GM12891 (cell line): ENCODE data around the gene ZNF800.

Experiments
- DNase-seq: peaks from one replicate; pipeline ENCODE4 v3.0.0; 2011; ENCODE audit warnings: low spot score; ENCODE audit not compliant: insufficient read length
- FAIRE-seq: peaks from 2 replicates; lab custom pipeline; 2011; peaks lifted over from hg19 to GRCh38; lab: Jason Lieb, UNC
- PAX5 ChIP-seq: IDR thresholded peaks from 2 replicates; pipeline ENCODE4 v1.6.1; 2011; ENCODE audit warnings: low read length, moderate library complexity, mild to moderate bottlenecking; ENCODE audit not compliant: insufficient read depth, severe bottlenecking
- POLR2A ChIP-seq: IDR thresholded peaks from 2 replicates; pipeline ENCODE4 v1.6.1; 2011; ENCODE audit warnings: low read depth, low read length, control low read depth
- POLR2AphosphoS5 ChIP-seq: IDR thresholded peaks from 2 replicates; pipeline ENCODE4 v1.6.1; 2011; ENCODE audit warnings: low read depth, low read length, control low read depth
- POU2F2 ChIP-seq: IDR thresholded peaks from 2 replicates; pipeline ENCODE4 v1.6.1; 2011; ENCODE audit warnings: low read depth, mild to moderate bottlenecking, control low read depth, low read length, moderate library complexity
- SPI1 ChIP-seq: IDR thresholded peaks from 2 replicates; pipeline ENCODE4 v1.6.1; 2011; ENCODE audit warnings: low read depth, low read length, control low read depth
- TAF1 ChIP-seq: IDR thresholded peaks from 2 replicates; pipeline ENCODE4 v1.6.1; 2011; ENCODE audit warnings: low read depth, low read length, control low read depth

The ZNF800 gene

GRCh38 chr7:127391591-127392181 is 822 bp downstream of the ZNF800 start:
- FAIRE-seq (peak; percentile 38), DNase-seq (peak; percentile 20)
- no peak for TF ChIP-seq POU2F2
- no peak for TF ChIP-seq PAX5
- no peak for TF ChIP-seq POLR2AphosphoS5
- no peak for TF ChIP-seq TAF1
- TF ChIP-seq POLR2A, result no peak
- TF ChIP-seq SPI1, result no peak

- FAIRE-seq (peak; percentile 75), DNase-seq (no peak)
- no peak for TF ChIP-seq POU2F2
- TF ChIP-seq SPI1, result no peak
Measured at GRCh38 chr7:127390817-127391590, 1.5 kb downstream of the ZNF800 start.

GRCh38 chr7:127390186-127390816 is 2.2 kb downstream of the ZNF800 start:
- FAIRE-seq (no peak), DNase-seq (no peak)
- TF ChIP-seq TAF1 (no peak), SPI1 (no peak), POLR2A (no peak), PAX5 (no peak), POLR2AphosphoS5 (no peak), POU2F2 (no peak)

- FAIRE-seq (no peak), DNase-seq (no peak)
- no peak for TF ChIP-seq TAF1
Measured at GRCh38 chr7:127389321-127389720, 3.2 kb downstream of the ZNF800 start.

- FAIRE-seq, result no peak
- TF ChIP-seq TAF1, result no peak
- no peak for TF ChIP-seq PAX5
- TF ChIP-seq SPI1, result no peak
- no peak for TF ChIP-seq POLR2AphosphoS5
- TF ChIP-seq POLR2A, result no peak
- no peak for TF ChIP-seq POU2F2
- no peak for DNase-seq
Measured at GRCh38 chr7:127387974-127388373, 4.5 kb downstream of the ZNF800 start.

GRCh38 chr7:127383123-127383835 is 9.2 kb downstream of the ZNF800 start:
- peak; percentile 88 for FAIRE-seq
- no peak for DNase-seq
- no peak for TF ChIP-seq PAX5
- no peak for TF ChIP-seq TAF1
- no peak for TF ChIP-seq SPI1
- no peak for TF ChIP-seq POU2F2
- no peak for TF ChIP-seq POLR2A
- no peak for TF ChIP-seq POLR2AphosphoS5

GRCh38 chr7:127382301-127383085 is 10.0 kb downstream of the ZNF800 start:
- DNase-seq (no peak), FAIRE-seq (peak; percentile 62)
- TF ChIP-seq POLR2A (no peak), POU2F2 (no peak), POLR2AphosphoS5 (no peak), TAF1 (no peak), SPI1 (no peak), PAX5 (no peak)

- FAIRE-seq (peak; percentile 73), DNase-seq (no peak)
- no peak for TF ChIP-seq POLR2AphosphoS5
- no peak for TF ChIP-seq PAX5
- no peak for TF ChIP-seq SPI1
- no peak for TF ChIP-seq TAF1
- TF ChIP-seq POU2F2, result no peak
- no peak for TF ChIP-seq POLR2A
Measured at GRCh38 chr7:127380479-127380878, 12.0 kb downstream of the ZNF800 start.

GRCh38 chr7:127379642-127380041 is 12.9 kb downstream of the ZNF800 start:
- DNase-seq (no peak), FAIRE-seq (no peak)
- no peak for TF ChIP-seq POLR2A
- no peak for TF ChIP-seq POLR2AphosphoS5
- no peak for TF ChIP-seq TAF1
- no peak for TF ChIP-seq POU2F2
